WTC11 (cell line): ENCODE results near the gene COL21A1.

ENCODE experiments used
- ARID4B ChIP-seq: sonication (generic); formaldehyde crosslinking; IDR thresholded peaks from 2 replicates; pipeline ENCODE4 v1.8.0; 2023; ENCODE audit warnings: missing genetic modification reagents, mild to moderate bottlenecking, borderline replicate concordance
- CREB1 ChIP-seq: sonication (generic); formaldehyde crosslinking; IDR thresholded peaks from 2 replicates; pipeline ENCODE4 v1.8.0; 2023; ENCODE audit warnings: mild to moderate bottlenecking, missing genetic modification reagents
- CTCF ChIP-seq: fragments of 200-600 bp; IDR thresholded peaks from 2 replicates; pipeline ENCODE4 v1.8.0; 2022; ENCODE audit warnings: antibody characterized with exemption
- ERG ChIP-seq: fragments of 250-450 bp; sonication (Bioruptor Pico); IDR thresholded peaks from 2 replicates; pipeline ENCODE4 v1.8.0; 2021; ENCODE audit warnings: mild to moderate bottlenecking
- IRF1 ChIP-seq: sonication (generic); formaldehyde crosslinking; IDR thresholded peaks from 2 replicates; pipeline ENCODE4 v1.8.0; 2023; ENCODE audit warnings: missing genetic modification reagents
- JUN ChIP-seq: sonication (generic); formaldehyde crosslinking; IDR thresholded peaks from 2 replicates; pipeline ENCODE4 v1.8.0; 2023; ENCODE audit warnings: mild to moderate bottlenecking, missing genetic modification reagents
- SMAD4 ChIP-seq: sonication (generic); formaldehyde crosslinking; IDR thresholded peaks from 2 replicates; pipeline ENCODE4 v1.8.0; 2022; ENCODE audit warnings: mild to moderate bottlenecking, missing genetic modification reagents
- USF1 ChIP-seq: sonication (generic); formaldehyde crosslinking; IDR thresholded peaks from 2 replicates; pipeline ENCODE4 v1.8.0; 2022; ENCODE audit warnings: mild to moderate bottlenecking, missing genetic modification reagents
- TF ChIP-seq, protein P1 (sequence below): sonication (generic); formaldehyde crosslinking; IDR thresholded peaks from 2 replicates; pipeline ENCODE4 v1.8.0; 2022; ENCODE audit warnings: mild to moderate bottlenecking, missing genetic modification reagents

DNA sequence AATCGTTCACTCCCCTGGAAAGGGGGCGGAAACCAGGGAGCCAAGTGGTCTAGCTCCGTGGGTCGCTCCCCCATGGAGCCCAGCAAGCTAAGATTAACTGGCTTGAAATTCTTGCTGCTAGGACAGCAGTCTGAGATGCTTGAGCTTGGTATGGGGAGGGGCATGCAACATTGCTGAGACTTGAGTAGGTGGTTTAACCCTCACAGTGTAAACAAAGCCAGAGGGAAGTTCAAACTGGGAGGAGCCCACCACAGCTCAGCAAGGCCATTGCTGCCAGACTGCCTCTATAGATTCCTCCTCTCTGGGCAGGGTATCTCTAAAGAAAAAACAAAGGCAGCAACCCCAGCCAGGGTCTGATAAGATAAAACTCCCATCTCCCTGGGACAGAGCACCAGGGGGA is 43.2 kb downstream of the COL21A1 start:
- TF ChIP-seq IRF1 (CRISPR knock-in tag): no peak
- TF ChIP-seq ERG (CRISPR knock-in tag): no peak
- TF ChIP-seq USF1: no peak
- no peak for TF ChIP-seq JUN
- TF ChIP-seq, protein P1, sequence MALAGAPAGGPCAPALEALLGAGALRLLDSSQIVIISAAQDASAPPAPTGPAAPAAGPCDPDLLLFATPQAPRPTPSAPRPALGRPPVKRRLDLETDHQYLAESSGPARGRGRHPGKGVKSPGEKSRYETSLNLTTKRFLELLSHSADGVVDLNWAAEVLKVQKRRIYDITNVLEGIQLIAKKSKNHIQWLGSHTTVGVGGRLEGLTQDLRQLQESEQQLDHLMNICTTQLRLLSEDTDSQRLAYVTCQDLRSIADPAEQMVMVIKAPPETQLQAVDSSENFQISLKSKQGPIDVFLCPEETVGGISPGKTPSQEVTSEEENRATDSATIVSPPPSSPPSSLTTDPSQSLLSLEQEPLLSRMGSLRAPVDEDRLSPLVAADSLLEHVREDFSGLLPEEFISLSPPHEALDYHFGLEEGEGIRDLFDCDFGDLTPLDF (CRISPR knock-in tag): no peak
- no peak for TF ChIP-seq CREB1
- TF ChIP-seq ARID4B (CRISPR knock-in tag): no peak
- no peak for TF ChIP-seq CTCF
- TF ChIP-seq SMAD4: no peak
